ENCODE results near the gene PHACTR3.

PHACTR3 gene

DNA sequence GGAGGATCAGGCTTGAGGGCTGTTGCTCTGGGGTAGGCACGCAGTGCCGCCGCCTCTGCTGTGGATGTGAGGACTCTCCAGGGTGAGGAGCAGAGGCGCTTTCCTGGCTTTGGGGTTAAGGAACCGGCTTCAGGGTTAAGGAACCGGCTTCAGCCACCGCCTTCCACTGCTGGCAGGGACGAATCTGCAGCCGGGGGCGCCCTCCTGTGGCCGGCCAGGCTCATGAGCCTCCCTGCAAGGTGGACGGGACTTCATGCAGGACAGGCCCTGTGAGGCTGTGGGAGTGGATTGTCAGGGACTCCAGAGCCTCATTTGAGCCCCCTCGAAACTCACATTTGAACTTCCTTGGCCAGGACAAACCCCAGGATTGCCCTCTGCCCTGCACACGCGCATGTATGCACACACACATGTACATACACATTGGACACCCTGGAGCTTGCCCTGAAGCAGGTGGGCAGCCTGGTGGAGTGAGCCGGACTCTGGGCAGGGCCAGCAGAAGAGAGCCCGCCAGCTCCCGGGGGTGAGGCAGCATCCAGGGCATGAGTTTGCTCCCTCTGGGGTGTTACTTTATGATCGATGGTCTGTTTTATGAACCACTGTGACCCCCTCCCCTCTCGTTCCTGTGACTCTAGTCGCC lies 146.9 kb downstream of the PHACTR3 start:
- H3K27ac Mint-ChIP-seq, result no peak overlapping the region
- no peaks in the 10 kb centered on the region for H3K9me3 Mint-ChIP-seq
- peaks cover 19% of the 10 kb centered on the region for H3K27me3 Mint-ChIP-seq
- H3K4me3 Mint-ChIP-seq, result no peak overlapping the region
- H3K36me3 Mint-ChIP-seq, result no peaks in the 10 kb centered on the region
- CTCF ChIA-PET, result interaction anchor here (0.7 to 1.1 kb wide), 2 partner anchors 153 to 180 kb away, joined by 5 to 6 read pairs; no protein-coding TSS in a partner anchor
- H3K4me1 Mint-ChIP-seq, result no peaks in the 10 kb centered on the region
- peak; percentile 58 for DNase-seq

DNA sequence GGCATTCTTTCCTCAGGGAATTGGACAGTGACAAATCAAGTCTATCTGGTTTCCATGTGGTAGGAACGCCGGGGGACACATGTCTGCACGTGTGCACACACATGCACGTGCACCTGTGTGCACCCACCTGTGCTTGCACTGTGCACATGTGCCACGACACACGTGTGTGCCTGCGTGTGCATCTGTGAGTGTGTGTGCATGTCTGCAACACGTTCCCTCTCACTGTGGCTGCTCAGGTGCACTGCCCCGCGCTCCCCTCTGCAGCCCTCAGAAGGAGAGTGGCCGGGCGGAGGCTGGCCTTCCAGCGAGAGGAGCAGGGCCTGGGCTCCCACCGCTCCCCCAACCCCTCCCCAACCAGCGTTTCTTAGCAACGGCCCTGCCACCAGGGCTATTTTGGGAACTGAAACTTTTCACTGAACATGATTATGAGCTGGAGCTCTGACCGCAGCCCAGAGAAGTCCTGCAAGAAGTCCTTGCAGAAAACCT lies 147.8 kb downstream of the PHACTR3 start:
- Mint-ChIP-seq H3K4me1 (no peaks in the 10 kb centered on the region), H3K27me3 (peaks cover 19% of the 10 kb centered on the region), H3K4me3 (no peak overlapping the region), H3K36me3 (no peaks in the 10 kb centered on the region), H3K9me3 (no peaks in the 10 kb centered on the region), H3K27ac (no peak overlapping the region)
- no peak for DNase-seq
- CTCF ChIA-PET, result interaction anchor here (1.1 to 1.5 kb wide), 4 partner anchors 163 to 192 kb away, joined by 3 to 6 read pairs (median 4); no protein-coding TSS in a partner anchor

DNA sequence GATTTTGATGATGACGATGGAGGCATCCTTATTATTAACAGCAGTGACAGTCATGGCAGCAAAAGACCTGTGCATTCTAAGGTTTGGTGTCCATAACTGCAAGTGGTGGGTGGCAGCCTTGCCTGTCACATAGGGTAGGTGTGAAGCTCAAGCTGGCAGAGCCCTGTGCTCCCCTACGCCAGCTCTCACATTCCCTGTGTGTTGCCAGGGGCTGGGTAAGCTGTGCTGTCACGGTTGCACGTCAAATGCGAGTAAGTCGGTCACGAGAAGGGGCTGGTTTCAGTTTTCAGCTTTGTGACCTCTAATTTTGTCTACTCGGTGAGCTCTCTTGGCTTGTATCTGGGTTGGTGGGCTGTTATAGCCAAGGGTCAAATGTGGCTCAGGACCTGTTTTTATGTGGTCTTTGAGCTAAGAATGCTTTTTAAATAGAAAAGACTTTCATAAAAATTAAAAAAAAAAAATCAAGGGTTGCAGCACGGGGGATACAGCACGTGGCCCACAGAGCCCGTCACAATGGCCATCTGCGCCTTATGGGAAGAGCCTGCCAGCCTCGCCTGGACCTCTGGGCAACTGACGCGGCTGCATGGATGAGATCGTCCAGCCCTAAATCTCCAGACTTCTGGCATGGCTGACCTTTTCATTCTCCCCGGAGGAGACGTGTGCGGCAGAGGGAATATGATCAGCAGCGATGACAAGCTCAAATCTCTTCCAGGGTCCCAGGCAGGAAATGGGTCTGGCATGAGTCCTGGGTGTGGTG lies 148.5 kb downstream of the PHACTR3 start:
- Mint-ChIP-seq H3K27ac (no peak overlapping the region), H3K4me1 (no peaks in the 10 kb centered on the region), H3K36me3 (no peaks in the 10 kb centered on the region), H3K27me3 (peaks cover 15% of the 10 kb centered on the region), H3K9me3 (no peaks in the 10 kb centered on the region), H3K4me3 (no peak overlapping the region)
- CTCF ChIA-PET, result interaction anchor here (1.1 to 1.5 kb wide), 3 partner anchors 163 to 193 kb away, joined by 3 to 6 read pairs (median 3); no protein-coding TSS in a partner anchor
- DNase-seq, result no peak

GRCh38 chr20:59753836-59754235 lies 149.5 kb downstream of the PHACTR3 start:
- CTCF ChIA-PET, result interaction anchor here (1.5 kb wide), 1 partner anchor 182 kb away, joined by 6 read pairs; no protein-coding TSS in a partner anchor

GRCh38 chr20:59754551-59754950 lies 150.2 kb downstream of the PHACTR3 start:
- DNase-seq, result no peak
- CTCF ChIA-PET, result no interaction called here
- Mint-ChIP-seq H3K4me3 (no peak overlapping the region), H3K4me1 (no peaks in the 10 kb centered on the region), H3K27ac (no peak overlapping the region), H3K36me3 (no peaks in the 10 kb centered on the region), H3K9me3 (no peaks in the 10 kb centered on the region), H3K27me3 (peaks cover 15% of the 10 kb centered on the region)

More at GRCh38 chr20:59753836-59754235, 149.5 kb downstream of the PHACTR3 start:
- H3K27ac Mint-ChIP-seq, result no peak overlapping the region
- DNase-seq, result no peak
- no peaks in the 10 kb centered on the region for H3K9me3 Mint-ChIP-seq
- H3K27me3 Mint-ChIP-seq, result peaks cover 15% of the 10 kb centered on the region
- H3K4me3 Mint-ChIP-seq, result no peak overlapping the region
- no peaks in the 10 kb centered on the region for H3K4me1 Mint-ChIP-seq
- no peaks in the 10 kb centered on the region for H3K36me3 Mint-ChIP-seq

- CTCF ChIA-PET, result no interaction called here
- H3K4me3 Mint-ChIP-seq, result no peak overlapping the region
- H3K27me3 Mint-ChIP-seq, result peaks cover 1% of the 10 kb centered on the region
- H3K27ac Mint-ChIP-seq, result no peak overlapping the region
- no peak for DNase-seq
- no peaks in the 10 kb centered on the region for H3K9me3 Mint-ChIP-seq
- H3K36me3 Mint-ChIP-seq, result no peaks in the 10 kb centered on the region
- no peaks in the 10 kb centered on the region for H3K4me1 Mint-ChIP-seq
Measured at GRCh38 chr20:59756241-59756640, 151.9 kb downstream of the PHACTR3 start.

- H3K36me3 Mint-ChIP-seq, result no peaks in the 10 kb centered on the region
- H3K27me3 Mint-ChIP-seq, result peaks cover 5% of the 10 kb centered on the region
- no peak overlapping the region for H3K27ac Mint-ChIP-seq
- no peak overlapping the region for H3K4me3 Mint-ChIP-seq
- no peak for DNase-seq
- H3K9me3 Mint-ChIP-seq, result no peaks in the 10 kb centered on the region
- H3K4me1 Mint-ChIP-seq, result no peaks in the 10 kb centered on the region
- CTCF ChIA-PET, result no interaction called here
Measured at GRCh38 chr20:59764037-59764436, 159.7 kb downstream of the PHACTR3 start.

DNA sequence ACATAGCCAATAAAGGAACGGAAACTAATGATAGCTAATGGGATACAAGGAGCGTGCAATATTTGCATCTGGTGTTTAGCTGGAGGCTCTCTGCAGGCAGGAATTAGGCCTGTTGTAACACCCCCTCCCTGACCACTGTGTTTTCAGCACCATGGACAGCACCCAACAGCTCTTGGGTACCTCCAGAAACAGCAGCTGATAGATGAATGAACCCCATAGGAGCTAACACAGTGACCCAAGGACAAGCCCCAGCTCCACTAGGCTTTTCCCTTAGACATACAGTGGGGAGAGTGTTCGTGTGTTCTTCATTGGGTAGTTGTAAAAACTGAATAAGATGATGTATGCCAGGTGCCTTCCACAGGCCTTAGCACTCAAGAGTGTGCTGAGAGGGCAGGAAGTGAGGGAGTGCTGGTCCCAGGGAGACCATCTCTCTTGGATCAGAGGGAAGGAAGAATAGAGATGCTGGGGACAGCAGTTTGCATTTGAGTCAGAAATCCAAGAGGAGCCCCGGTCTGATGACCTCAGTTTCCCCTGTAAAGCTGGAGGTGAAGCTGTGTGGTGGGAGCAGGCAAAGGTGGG lies 161.3 kb downstream of the PHACTR3 start:
- Mint-ChIP-seq H3K9me3 (no peaks in the 10 kb centered on the region), H3K27me3 (peaks cover 5% of the 10 kb centered on the region), H3K36me3 (no peaks in the 10 kb centered on the region), H3K4me1 (no peaks in the 10 kb centered on the region), H3K27ac (peak overlapping the region; percentile 29), H3K4me3 (no peak overlapping the region)
- CTCF ChIA-PET, result interaction anchor here (0.6 kb wide), 1 partner anchor 35 kb away, joined by 3 read pairs; no protein-coding TSS in a partner anchor
- peak; percentile 61 for DNase-seq

DNA sequence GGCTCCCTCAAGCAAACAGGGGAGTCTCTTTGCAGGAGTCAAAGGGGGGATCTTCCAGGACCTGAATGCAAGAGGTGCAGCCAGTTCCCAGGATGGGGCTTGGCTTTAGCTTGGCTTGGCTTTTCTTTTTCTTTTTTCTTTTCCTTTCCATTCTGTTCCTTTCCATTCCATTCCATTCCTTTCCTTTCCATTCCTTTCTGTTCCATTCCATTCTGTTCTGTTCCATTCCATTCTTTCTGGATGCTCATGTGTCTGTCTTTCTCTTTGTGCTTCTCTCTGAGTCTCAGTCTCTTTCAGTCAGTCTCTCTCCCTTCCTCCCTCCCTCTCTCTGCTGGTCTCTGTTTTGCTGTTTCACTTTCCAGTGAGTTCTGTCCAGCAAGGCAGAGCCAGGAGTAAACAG lies 163.3 kb downstream of the PHACTR3 start:
- Mint-ChIP-seq H3K4me3 (no peak overlapping the region), H3K27me3 (peaks cover 5% of the 10 kb centered on the region), H3K27ac (no peak overlapping the region), H3K4me1 (no peaks in the 10 kb centered on the region), H3K9me3 (no peaks in the 10 kb centered on the region), H3K36me3 (no peaks in the 10 kb centered on the region)
- DNase-seq, result no peak
- CTCF ChIA-PET, result no interaction called here

DNA sequence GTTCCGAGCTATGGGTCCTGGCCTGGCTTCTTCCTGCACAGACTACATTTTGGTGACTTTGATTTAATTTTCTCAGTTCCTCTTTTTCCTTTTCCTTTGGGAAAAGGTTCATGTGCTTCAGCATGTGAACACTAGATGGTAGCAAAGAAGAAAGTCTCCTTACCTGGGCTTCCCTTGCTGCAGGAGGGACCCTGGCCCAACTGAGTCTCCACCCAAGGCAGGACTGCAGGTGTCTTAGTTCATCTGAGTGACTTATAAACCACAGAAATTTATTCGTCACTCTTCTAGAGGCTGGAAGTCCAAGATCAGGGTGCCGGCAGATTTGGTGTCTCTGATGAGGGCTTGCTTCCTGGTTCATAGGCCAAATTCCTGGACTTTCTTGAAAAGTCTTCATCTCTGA lies 165.9 kb downstream of the PHACTR3 start:
- Mint-ChIP-seq H3K27ac (no peak overlapping the region), H3K27me3 (peaks cover 5% of the 10 kb centered on the region), H3K4me3 (no peak overlapping the region), H3K36me3 (no peaks in the 10 kb centered on the region), H3K9me3 (no peaks in the 10 kb centered on the region), H3K4me1 (no peaks in the 10 kb centered on the region)
- CTCF ChIA-PET, result no interaction called here
- no peak for DNase-seq

DNA sequence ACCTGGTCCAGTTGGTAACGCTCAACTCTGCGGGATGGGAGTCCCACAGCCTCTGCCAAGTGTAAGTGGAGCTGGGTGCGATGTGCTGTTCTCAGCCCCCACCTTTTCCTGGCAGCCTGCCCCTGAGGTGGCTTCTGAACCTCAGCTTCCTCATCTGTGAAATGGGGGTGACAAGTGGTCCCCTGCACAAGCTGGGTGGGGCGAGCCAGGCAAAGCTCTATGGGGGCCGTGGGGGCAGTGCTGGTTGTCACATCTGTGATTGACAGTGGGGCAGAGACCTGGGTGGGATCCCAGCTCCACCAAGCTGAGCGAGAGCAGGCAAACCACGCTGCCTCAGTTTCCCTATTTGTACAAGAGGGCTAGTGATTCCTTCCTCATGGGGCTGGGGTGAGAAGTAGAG lies 166.5 kb downstream of the PHACTR3 start:
- H3K36me3 Mint-ChIP-seq, result no peaks in the 10 kb centered on the region
- no peaks in the 10 kb centered on the region for H3K4me1 Mint-ChIP-seq
- DNase-seq, result no peak
- CTCF ChIA-PET, result no interaction called here
- H3K27ac Mint-ChIP-seq, result no peak overlapping the region
- H3K9me3 Mint-ChIP-seq, result no peaks in the 10 kb centered on the region
- peaks cover 5% of the 10 kb centered on the region for H3K27me3 Mint-ChIP-seq
- no peak overlapping the region for H3K4me3 Mint-ChIP-seq

DNA sequence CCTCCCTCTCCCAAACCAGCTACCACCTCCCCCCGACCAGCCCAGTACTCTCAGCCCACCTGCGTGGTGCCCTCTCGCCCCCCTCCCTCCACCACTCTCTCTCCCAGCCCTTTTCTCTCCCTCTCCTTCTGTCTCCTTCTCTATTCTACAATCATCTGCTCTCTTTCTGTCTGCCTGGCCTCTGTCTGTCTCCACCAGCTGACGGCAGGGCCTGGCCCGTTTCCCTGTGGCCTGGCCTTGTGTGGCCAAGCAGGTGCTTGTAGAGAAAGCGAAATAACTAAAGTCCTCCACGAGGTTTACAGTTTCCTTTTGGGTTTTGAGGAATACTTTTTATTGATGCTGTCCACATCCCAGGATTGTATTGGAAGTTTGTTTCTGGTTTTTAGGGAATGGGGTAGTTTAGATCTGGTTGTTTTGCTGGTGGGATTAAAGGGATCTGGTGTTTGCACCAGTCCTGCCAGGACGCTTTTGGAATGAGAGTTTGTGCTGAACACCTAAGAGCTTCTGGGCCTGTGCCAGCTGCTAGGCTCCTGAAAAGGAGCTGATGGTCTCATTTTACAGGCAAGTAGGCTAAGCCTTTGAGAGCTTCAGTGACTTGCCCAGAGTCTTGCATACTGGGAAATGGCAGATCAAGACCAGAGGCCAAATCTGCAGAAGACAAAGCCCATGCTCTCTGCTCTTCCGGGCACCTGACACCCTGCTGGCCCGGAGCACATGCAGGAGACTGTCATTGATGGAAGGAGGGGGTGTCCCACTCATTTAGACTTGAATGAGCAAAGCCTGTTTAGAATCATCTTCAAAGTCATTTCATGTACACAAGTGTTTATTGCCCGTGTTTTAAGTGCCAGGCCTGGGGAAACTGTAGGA lies 167.4 kb downstream of the PHACTR3 start:
- CTCF ChIA-PET, result no interaction called here
- Mint-ChIP-seq H3K36me3 (no peaks in the 10 kb centered on the region), H3K27me3 (peaks cover 5% of the 10 kb centered on the region), H3K4me3 (no peak overlapping the region), H3K9me3 (no peaks in the 10 kb centered on the region), H3K4me1 (no peaks in the 10 kb centered on the region), H3K27ac (no peak overlapping the region)
- no peak for DNase-seq

DNA sequence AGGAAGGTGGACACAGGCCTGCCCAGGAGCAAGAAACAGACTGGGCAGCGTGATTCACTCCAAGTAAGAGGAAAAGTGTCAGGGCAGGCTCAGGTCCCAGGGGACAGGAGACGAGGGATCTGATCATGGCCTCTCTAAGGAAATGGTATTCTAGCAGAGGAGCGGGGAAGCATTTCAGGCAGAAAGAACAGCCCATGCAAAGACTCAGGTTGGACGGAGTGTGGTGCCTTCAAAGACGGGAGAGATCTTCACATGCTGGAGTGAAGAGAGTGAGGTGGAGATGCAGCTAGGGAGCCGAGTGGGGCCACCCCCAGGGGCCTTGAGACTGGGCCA lies 168.0 kb downstream of the PHACTR3 start:
- CTCF ChIA-PET, result no interaction called here
- H3K27ac Mint-ChIP-seq, result no peak overlapping the region
- H3K4me1 Mint-ChIP-seq, result no peaks in the 10 kb centered on the region
- DNase-seq, result no peak
- no peaks in the 10 kb centered on the region for H3K9me3 Mint-ChIP-seq
- H3K27me3 Mint-ChIP-seq, result peaks cover 5% of the 10 kb centered on the region
- H3K36me3 Mint-ChIP-seq, result no peaks in the 10 kb centered on the region
- H3K4me3 Mint-ChIP-seq, result no peak overlapping the region
